NCI-H1105 (cell line): ENCODE data around the gene FBXL17.
"Not testable (repeated sequence)": the region's sequence is repeated elsewhere in the genome, so short reads cannot be mapped to it uniquely, and the experiment has no call there.

Experiments used
- DNase-seq: peaks from one replicate; lab custom pipeline; 2025; lab: John Stamatoyannopoulos, UW

The FBXL17 gene

DNA sequence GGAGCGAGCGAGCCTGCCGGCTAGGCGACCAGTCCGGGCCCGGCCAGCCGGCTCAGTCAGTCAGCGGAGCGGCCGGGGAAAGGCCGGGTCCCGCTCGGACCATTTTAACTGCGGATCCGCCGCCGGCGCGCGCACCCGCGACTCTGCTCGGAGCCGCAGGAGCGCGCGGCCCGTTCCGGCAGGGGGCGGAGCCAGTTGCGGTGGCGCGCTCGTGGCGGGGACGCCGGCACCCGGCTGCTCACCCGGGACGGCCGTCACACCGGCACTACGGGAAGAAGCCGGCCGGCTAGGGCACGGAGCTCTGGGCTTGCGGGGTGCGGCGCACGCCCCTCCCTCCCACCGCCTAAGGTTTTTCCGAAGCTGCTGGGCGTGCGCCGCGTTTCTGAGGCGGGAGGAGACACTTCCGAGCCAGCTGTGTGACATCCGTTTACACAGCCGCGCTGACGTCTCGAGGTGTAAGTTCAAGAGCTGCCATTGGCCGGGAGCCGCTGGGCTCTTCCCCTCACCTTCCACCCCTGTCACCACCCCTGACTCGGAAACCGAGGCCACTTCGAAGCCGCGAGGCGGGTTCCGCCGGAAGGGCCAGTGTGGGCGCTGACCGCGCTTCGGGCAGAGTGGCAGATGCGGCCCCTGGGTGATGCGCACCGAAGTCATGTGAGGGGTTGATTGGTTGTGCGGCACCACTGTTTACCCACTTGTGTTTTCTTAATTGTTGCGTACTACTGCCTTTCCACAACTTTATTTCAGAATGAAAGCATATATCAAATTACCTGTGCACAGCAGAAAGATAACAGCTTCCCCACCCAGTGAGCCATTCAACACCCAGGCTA is at the start of gene FBXL17:
FBXL17 (minus strand) TSS at position 145 of the 830 bp plus-strand sequence.
- DNase-seq = peak; percentile 66

DNA sequence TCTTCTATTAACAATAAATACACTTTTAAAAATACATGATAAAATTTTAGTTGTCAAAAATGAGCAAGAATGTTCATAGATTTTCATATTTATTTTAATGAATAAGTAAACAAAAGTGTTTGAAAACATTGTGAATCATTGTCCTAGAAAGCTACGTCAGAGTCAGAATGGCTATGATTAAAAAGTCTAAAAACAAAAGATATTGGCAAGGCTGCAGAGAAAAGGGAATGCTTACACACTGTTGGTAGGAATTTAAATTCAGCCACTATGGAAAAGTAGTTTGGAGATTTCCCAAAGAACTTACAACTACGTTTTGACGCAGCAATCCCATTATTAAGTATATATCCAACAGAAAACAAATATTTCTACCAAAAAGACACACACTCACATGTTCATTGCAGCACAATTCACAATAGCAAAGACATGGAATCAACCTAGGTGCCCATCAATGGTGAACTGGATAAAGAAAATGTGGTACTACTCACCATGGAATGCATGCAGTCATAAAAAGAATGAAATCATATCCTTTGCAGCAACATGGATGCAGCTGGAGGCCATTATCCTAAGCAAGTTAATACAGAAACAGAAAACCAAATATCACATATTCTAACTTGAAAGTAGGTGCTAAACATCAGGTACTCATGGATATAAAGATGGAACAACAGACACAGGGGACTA is 49.2 kb upstream of the FBXL17 start:
- DNase-seq = no peak

DNA sequence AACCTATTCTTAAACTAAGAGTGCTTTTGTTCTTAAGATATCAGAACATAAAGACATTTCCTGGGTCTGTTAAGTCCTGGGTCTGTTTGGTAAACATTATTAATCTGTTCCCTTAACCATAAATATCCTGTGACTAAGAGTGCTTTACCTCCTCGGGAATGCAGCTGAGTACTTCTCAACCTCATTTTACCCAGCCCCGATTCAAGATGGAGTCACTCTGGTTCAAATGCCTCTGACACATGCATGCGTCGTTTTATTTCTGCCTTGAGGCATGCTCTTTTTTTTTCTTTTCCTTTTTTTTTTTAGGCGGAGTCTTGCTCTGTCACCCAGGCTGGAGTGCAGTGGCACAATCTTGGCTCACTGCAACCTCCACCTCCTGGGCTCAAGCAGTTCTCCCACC is 39.8 kb upstream of the FBXL17 start:
- no peak for DNase-seq

DNA sequence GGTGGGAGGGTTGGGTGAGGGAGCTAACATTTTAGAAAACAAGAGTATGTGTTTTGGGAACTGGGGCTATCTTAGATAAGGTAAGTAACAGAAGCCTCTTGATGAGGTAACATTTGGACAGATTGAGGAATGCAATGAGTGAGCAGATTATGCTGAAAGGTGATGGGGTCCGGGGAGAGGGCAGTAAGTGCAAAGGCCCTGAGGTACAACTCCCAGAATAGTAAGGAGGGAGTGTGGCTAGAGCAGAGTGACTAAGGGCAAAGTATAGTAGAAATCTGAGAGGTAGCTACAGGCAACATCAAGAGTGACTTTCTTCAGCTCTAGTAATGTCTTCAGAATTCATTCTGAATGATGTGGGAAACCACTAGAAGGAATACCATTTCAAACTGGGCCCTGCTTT is 38.9 kb upstream of the FBXL17 start:
- no peak for DNase-seq

GRCh38 chr5:108420158-108420557 is 38.3 kb upstream of the FBXL17 start:
- DNase-seq = no peak

DNA sequence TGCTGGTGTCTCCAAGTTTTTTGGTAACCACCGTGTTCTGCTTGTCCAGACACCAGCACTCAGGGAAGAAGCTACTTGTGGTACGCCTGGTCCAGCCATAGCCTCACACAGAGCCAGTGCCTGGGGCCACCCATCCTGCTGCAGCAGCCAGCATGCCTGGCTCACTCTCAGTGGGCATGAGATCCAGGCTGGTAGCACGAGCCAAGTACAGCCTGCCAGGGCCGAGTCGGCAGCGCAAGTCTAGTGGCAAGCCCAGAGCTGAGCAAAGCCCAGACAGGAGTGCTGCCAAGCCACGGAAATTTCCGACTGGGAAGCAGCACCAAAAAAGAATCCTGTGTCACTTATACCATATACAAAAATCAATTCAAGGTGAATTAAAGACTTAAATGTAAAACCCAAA is 36.3 kb upstream of the FBXL17 start:
- no peak for DNase-seq

DNA sequence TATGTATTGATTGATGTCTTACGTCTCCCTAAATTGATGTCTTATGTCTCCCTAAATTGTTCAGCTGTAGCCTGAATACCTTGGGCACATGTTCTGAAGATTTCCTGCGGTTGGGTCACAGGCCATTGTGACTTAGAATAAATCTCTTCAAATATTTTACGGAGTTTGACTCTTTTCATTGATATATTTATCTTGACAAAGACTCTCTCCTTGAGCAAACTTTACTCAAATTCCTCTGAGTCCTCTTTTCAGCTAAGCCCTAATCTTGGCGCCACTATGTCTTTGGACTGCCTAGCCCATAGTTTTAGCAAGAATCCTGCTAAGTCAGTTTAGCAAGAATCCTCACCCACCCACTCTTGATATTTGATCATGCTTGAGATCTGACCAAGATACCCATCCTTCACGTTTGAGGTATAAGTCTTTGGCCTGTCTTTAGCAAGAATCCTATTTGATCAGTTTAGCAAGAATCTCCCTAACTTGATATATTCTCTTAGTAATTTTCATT is 35.3 kb upstream of the FBXL17 start:
- no peak for DNase-seq

DNA sequence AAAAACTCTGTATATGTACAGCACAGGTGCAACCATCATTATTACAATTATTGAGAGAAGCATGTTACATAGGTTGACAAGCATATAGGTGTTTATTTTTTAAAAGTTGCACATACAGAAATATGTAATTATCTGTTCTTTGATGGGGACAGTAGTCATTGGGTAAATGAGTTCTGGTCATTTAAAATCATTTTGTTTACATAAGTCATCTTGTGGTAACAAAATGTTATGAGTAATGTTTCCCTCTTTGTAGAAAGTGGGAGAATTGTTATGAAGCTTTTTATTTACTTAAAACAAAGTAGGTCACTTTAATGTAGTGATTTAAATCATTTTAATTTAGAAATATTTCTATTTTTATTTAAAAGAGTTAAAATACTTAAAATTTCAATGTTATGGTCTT is 33.8 kb upstream of the FBXL17 start:
- DNase-seq = no peak

DNA sequence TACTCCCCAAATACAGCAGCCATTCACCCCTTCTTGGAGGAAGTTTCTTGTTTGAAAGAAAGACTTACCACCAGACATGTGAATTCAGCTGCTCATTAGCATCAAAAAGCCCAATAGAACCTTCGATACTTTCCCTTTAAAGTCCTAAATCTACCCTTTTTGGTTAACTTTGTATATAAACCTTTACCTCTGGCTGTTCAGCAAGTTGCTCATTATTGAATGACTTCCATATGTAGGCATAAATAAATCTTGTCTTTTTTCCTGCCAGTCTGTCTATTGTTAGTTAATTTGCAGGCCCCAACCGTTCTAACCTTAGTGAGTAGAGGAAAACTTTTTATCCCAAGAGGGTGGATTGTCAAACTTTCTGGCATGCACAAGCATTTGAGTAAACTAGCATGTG is 27.9 kb upstream of the FBXL17 start:
- DNase-seq = no peak

GRCh38 chr5:108405201-108405600 is 23.3 kb upstream of the FBXL17 start:
- DNase-seq = not testable (repeated sequence)

DNA sequence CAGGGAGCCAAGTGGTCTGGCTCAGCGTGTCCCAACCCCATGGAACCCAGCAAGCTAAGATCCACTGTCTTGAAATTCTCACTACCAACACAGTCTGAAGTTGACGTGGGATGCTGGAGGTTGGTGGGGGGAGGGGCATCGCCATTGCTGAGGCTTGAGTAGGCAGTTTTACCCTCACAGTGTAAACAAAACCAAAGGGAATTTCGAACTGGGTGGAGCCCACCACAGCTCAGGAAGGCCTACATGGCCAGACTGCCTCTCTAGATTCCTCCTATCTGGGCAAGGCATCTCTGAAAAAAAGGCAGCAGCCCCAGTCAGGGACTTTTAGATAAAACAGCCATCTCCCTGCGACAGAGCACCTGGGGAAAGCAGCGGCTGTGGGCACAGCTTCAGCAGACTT is 17.1 kb upstream of the FBXL17 start:
- DNase-seq = no peak

DNA sequence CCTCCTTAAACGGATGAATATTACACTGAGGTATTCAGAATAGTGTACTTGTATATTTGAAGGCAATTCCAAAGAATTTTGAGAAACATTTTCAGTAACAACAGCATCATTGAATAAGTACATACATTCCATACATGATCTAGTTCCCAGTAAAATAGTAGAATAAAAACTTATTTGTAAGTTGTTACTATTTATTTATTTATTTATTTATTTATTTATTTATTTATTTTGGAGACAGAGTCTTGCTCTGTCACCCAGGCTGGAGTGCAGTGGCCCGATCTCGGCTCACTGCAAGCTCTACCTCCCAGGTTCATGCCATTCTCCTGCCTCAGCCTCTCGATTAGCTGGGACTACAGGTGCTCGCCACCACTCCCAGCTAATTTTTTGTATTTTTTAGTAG is 14.9 kb upstream of the FBXL17 start:
- not testable (repeated sequence) for DNase-seq

DNA sequence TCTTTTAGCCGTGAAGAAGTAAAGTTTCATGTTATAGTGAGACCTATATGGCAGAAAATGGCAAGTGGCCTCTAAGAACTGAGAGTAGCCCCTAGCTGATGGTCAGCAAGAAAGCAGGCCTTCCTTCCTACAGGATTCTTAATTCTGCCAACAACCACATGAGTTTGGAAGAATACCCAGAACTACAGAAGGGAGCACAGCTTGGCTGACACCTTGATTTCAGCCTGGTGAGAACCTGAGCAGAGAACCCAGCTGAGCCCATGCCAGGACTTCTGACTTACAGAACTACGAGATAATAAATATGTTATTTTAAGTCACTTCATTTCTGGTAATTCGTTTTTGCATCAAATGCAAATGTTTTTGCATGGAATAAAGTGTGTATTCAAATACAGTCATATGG is 5.9 kb upstream of the FBXL17 start:
- no peak for DNase-seq

DNA sequence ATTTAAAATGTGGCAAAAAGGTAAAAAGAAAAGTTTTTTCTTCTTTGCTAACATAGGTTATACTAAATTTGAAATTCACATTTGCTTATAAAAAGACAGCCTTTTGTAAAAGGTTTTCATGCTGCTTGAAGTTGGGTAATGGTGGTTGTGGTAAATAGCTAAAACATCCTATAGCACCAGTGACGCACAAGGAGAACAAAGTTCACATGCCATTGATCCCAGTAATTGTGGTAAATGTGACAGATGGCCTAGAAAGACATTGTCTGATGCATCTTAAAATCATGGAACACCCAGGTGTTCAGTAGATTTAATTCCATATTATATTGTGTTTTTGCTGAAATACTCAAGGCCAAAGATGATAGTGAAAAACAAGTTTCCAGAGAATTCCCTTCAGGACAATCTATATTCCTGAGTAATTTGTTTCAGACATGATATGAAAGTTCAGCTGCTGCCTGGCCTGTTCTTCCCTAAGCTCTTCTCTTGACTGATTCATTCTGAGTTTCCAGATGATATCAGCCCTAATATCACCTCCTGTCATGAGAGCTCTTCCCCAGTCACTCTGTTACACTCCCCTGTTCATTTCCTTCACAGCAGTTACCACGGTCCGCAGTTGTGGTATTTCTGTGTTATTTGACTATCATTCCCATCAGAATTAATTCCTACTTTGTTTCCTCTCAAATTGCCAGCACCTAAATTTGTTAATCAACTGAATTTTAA is 4.6 kb upstream of the FBXL17 start:
- no peak for DNase-seq

- DNase-seq = no peak
Measured at GRCh38 chr5:108384741-108385140, 2.8 kb upstream of the FBXL17 start.

GRCh38 chr5:108382784-108383330 is 959 bp upstream of the FBXL17 start:
- no peak for DNase-seq

GRCh38 chr5:108381350-108381953 is 446 bp downstream of the FBXL17 start:
- DNase-seq = peak; percentile 25

DNA sequence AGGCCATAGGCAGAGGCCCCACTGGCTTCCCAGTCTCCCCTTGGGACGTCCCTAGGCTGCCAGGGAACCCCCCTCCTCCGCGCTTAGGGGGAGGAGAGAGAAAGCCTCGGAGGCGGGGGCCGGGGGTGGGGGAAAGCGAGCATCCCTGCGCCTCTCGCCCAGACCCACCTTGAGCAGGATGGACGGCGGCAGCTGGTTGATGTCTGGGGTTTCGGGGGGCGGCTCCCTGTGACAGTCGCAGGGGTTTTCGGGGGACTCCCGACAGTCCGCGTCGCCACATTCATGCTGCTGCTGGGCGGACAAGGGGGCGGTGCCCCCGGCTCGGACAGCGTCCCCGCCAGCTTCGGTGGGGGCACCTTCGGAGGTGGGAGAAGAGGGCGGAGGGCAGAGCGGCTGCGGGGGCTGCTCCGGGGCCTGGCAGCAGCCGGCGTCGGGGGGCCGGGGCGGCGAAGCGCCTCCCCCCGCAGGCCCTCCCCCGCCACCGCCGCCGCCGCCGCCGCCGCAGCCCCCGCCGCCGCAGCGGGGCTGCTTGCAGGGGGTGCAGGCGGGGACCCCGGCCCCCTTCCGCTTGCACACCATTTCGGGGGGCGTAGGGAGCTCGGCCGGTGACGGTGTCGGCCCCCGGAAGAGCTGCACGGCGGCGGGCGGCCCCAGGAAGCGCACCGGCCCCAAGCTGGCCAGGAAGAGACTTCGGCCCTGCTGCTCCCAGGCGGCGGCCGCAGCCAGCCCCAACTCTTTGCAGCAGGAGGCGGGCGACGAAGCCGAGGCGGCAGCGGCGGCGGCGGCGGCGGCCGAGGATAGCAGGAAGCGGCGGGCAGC is 1.2 kb downstream of the FBXL17 start:
- DNase-seq = peak; percentile 25

GRCh38 chr5:108379722-108380530 is 2.0 kb downstream of the FBXL17 start:
- DNase-seq = no peak

DNA sequence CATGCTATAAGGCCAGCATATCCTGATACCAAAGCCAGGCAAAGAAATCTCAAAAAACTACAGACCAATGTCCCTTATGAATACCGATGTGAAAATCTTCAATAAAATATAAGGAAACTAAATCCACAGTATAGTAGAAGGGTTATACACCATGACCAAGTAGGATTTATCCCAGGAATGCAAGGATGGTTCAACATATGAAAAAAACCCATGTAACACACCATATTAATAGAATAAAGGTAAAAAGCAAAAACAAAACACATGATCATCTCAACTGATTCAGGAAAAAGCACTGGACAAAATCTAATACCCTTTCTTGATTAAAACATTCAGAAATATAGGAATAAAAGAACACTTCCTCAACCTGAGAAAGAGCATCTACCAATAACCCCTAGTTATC is 6.1 kb downstream of the FBXL17 start:
- DNase-seq = no peak
